ENCODE measurements around the gene FLAD1.
A peak's percentile ranks its signal among the peaks of the same experiment; 100 is the strongest.
"Not testable (repeated sequence)": the region's sequence is repeated elsewhere in the genome, so short reads cannot be mapped to it uniquely, and the experiment has no call there.

GRCh38 chr1:154995301-154995983, 12.3 kb downstream of the FLAD1 start:
- TF ChIP-seq CTCF (IDR thresholded peaks at IDR 0.05): peak; percentile 11 to 41 (median 31)
- not testable (repeated sequence) for TF ChIP-seq POLR2A (IDR thresholded peaks at IDR 0.05)

Data from tibial nerve (tissue), 3 donors.